Measurements from ENCODE around the gene ACOT7. TPM values are rescaled to one million over a fixed set of nuclear protein-coding genes. Genes with fewer than 3 reads are reported as not detected.
A peak's percentile ranks its signal among the peaks of the same experiment; 100 is the strongest.

ACOT7 gene
- total RNA-seq, 1 experiment from 2014 or later, result 165 TPM

GRCh38 chr1:6418668-6419396, 25.3 kb upstream of the ACOT7 start:
- H4K20me1 ChIP-seq (ENCODE audit: low read length), result 0 out of 2 replicates have a peak, but pooled peaks cover 6% of the 10 kb centered on the region
- DNase-seq, result peak; percentile 40
- H3K9ac ChIP-seq (ENCODE audit: low read length), result peak overlapping the region; percentile 53
- H3K4me2 ChIP-seq (ENCODE audit: low read length), result peak overlapping the region; percentile 87
- TF ChIP-seq CTCF (conservative IDR thresholded peaks at IDR 0.05; ENCODE audit: low read depth, low read length) (no peak), EZH2phosphoT487 (IDR thresholded peaks at IDR 0.05; ENCODE audit: borderline replicate concordance, low read length) (no peak), EZH2 (IDR thresholded peaks at IDR 0.05; ENCODE audit: low read length, unreplicated experiment) (no peak)
- H3K9me2 ChIP-seq (replicated peaks; ENCODE audit: low read length), result no peaks in the 10 kb centered on the region
- H3K4me3 ChIP-seq (ENCODE audit: low read length), result peak overlapping the region; percentile 73
- H3K4me1 ChIP-seq (ENCODE audit: insufficient read depth, low read length), result peaks cover 62% of the 10 kb centered on the region
- H3K9me3 ChIP-seq (ENCODE audit: low read length), result no peaks in the 10 kb centered on the region
- CTCF ChIA-PET, result interaction anchor here (2.0 kb wide), 1 partner anchor 19 kb away, joined by 9 read pairs; no protein-coding TSS in a partner anchor
- intact Hi-C loops (cut with micrococcal nuclease), result no loop called here
- H3K36me3 ChIP-seq (ENCODE audit: low read depth, low read length), result no peaks in the 10 kb centered on the region
- BruUV-seq (replicated peaks), result no TSS peak
- no peak for ATAC-seq
- peak overlapping the region; percentile 75; the same call in 1 of the 2 replicates for H2AFZ ChIP-seq (ENCODE audit: low read length)
- no peaks in the 10 kb centered on the region for H3F3A ChIP-seq (ENCODE audit: low read length, unreplicated experiment)
- no peaks in the 10 kb centered on the region for H3K27me3 ChIP-seq (ENCODE audit: low read length)
- no peak overlapping the region for H3K27ac ChIP-seq (ENCODE audit: low read length)
- POLR2A ChIA-PET (ENCODE audit: unreplicated experiment), result no interaction called here
- no peaks in the 10 kb centered on the region; the same call in 1 of the 2 replicates for H3K79me2 ChIP-seq (ENCODE audit: low read length)

GRCh38 chr1:6417961-6418667, 24.5 kb upstream of the ACOT7 start:
- H3K4me2 ChIP-seq (ENCODE audit: low read length), result peak overlapping the region; percentile 87
- no peaks in the 10 kb centered on the region; the same call in 1 of the 2 replicates for H3K79me2 ChIP-seq (ENCODE audit: low read length)
- peaks cover 61% of the 10 kb centered on the region for H3K4me1 ChIP-seq (ENCODE audit: insufficient read depth, low read length)
- no peaks in the 10 kb centered on the region for H3K9me3 ChIP-seq (ENCODE audit: low read length)
- H3K4me3 ChIP-seq (ENCODE audit: low read length), result no peak overlapping the region
- no peaks in the 10 kb centered on the region for H3K9me2 ChIP-seq (replicated peaks; ENCODE audit: low read length)
- no peak for ATAC-seq
- H3F3A ChIP-seq (ENCODE audit: low read length, unreplicated experiment), result no peaks in the 10 kb centered on the region
- TF ChIP-seq CTCF (conservative IDR thresholded peaks at IDR 0.05; ENCODE audit: low read depth, low read length), result no peak
- no peak for TF ChIP-seq EZH2phosphoT487 (IDR thresholded peaks at IDR 0.05; ENCODE audit: borderline replicate concordance, low read length)
- TF ChIP-seq EZH2 (IDR thresholded peaks at IDR 0.05; ENCODE audit: low read length, unreplicated experiment), result no peak
- no peaks in the 10 kb centered on the region for H3K27me3 ChIP-seq (ENCODE audit: low read length)
- no peak overlapping the region for H3K27ac ChIP-seq (ENCODE audit: low read length)
- intact Hi-C loops (cut with micrococcal nuclease), result no loop called here
- H3K36me3 ChIP-seq (ENCODE audit: low read depth, low read length), result no peaks in the 10 kb centered on the region
- ChIA-PET CTCF (no interaction called here), POLR2A (ENCODE audit: unreplicated experiment) (no interaction called here)
- no peak for DNase-seq
- TSS peak; percentile 30 for BruUV-seq (replicated peaks)
- no peak overlapping the region for H2AFZ ChIP-seq (ENCODE audit: low read length)
- H3K9ac ChIP-seq (ENCODE audit: low read length), result no peak overlapping the region
- 0 out of 2 replicates have a peak, but pooled peaks cover 6% of the 10 kb centered on the region for H4K20me1 ChIP-seq (ENCODE audit: low read length)

Data from PC-3 (cell line).